AG20443 (cell line): Measurements from ENCODE around the gene SDHAF1.

Source experiments
- DNase-seq: peaks from one replicate; pipeline ENCODE4 v3.0.0; 2012; ENCODE audit warnings: low spot score, mixed read lengths

SDHAF1 gene

GRCh38 chr19:35986664-35987570 is 8.1 kb upstream of the SDHAF1 start:
- peak; percentile 43 for DNase-seq

GRCh38 chr19:35987571-35987896 is 7.5 kb upstream of the SDHAF1 start:
- no peak for DNase-seq

GRCh38 chr19:35988824-35989223 is 6.2 kb upstream of the SDHAF1 start:
- DNase-seq: no peak

GRCh38 chr19:35990156-35990555 is 4.8 kb upstream of the SDHAF1 start:
- no peak for DNase-seq

GRCh38 chr19:35990771-35991730 is 3.9 kb upstream of the SDHAF1 start:
- no peak for DNase-seq

- no peak for DNase-seq
Observed at GRCh38 chr19:35991731-35992450, 3.1 kb upstream of the SDHAF1 start.

GRCh38 chr19:35992907-35993765 is 1.9 kb upstream of the SDHAF1 start:
- no peak for DNase-seq

- DNase-seq: no peak
Observed at GRCh38 chr19:35993923-35994598, 927 bp upstream of the SDHAF1 start.

GRCh38 chr19:35996777-35997176 is 1.8 kb downstream of the SDHAF1 start:
- no peak for DNase-seq

- no peak for DNase-seq
Observed at GRCh38 chr19:36001605-36002004, 6.6 kb downstream of the SDHAF1 start.

GRCh38 chr19:36003284-36003683 is 8.3 kb downstream of the SDHAF1 start:
- DNase-seq: no peak

- no peak for DNase-seq
Observed at GRCh38 chr19:36006955-36007354, 12.0 kb downstream of the SDHAF1 start.

- DNase-seq: no peak
Observed at GRCh38 chr19:36008336-36008978, 13.5 kb downstream of the SDHAF1 start, which contains the start of gene SYNE4. TSS of gene SYNE4 (minus strand) at chr19:36008813. CDS start at chr19:36008681, 132 bp downstream.

GRCh38 chr19:36009220-36009619 is 14.2 kb downstream of the SDHAF1 start:
- peak; percentile 94 for DNase-seq

GRCh38 chr19:36009633-36010379 is 14.8 kb downstream of the SDHAF1 start:
- DNase-seq: no peak

- no peak for DNase-seq
Observed at GRCh38 chr19:36010402-36010801, 15.4 kb downstream of the SDHAF1 start.

GRCh38 chr19:36013280-36014011 is 18.5 kb downstream of the SDHAF1 start:
- DNase-seq: peak; percentile 24
